Adrenal gland (tissue), 12 donors: ENCODE results near the gene GALNT10. TPM values are rescaled to one million over a fixed set of nuclear protein-coding genes. Genes with fewer than 3 reads are reported as not detected.

Experiments used
- DNase-seq, 7 donors: peaks; one replicate each; pipeline ENCODE4 v3.0.0-alpha.2; 2019 to 2020
- H3K27ac ChIP-seq, 5 donors: fragments of 200-600 bp; sonication (generic) in 4 of 5; 1 replicate in 3 of 5; 2 replicates in 2 of 5; pipeline versions ENCODE4 v1.5.1 to v1.8.0; 2016 to 2020; ENCODE audit warnings: mild to moderate bottlenecking in 1 of 5
- H3K27me3 ChIP-seq: fragments of 200-600 bp; 2 replicates; pipeline ENCODE4 v1.8.0; 2021
- H3K36me3 ChIP-seq, 2 donors: fragments of 200-600 bp; replicated peaks in 1 of 2; 1 replicate in 1 of 2; 2 replicates in 1 of 2; pipeline versions ENCODE4 v1.5.1 to v1.8.0; 2018 to 2022
- H3K4me1 ChIP-seq, 2 donors: fragments of 200-600 bp; replicated peaks in 1 of 2; 1 replicate in 1 of 2; 2 replicates in 1 of 2; pipeline versions ENCODE4 v1.5.1 to v1.8.0; 2018 to 2021
- H3K4me3 ChIP-seq, 4 donors: fragments of 200-600 bp; sonication (generic) in 3 of 4; one replicate each; pipeline ENCODE4 v1.5.1; 2016 to 2018
- H3K9me3 ChIP-seq, 3 donors: fragments of 200-600 bp; sonication (generic) in 1 of 3; replicated peaks in 1 of 3; 1 replicate in 2 of 3; 2 replicates in 1 of 3; pipeline versions ENCODE4 v1.5.1 to v1.8.0; 2016 to 2021
- POLR2A ChIP-seq, 2 donors: fragments of 450-650 bp; IDR thresholded peaks; one replicate each; pipeline ENCODE4 v1.6.1; 2017; ENCODE audit warnings: antibody characterized with exemption in 2 of 2, mild to moderate bottlenecking in 2 of 2, moderate library complexity in 1 of 2
- WGBS, 4 donors: extraction: QIAGEN DNeasy Blood & Tissue Kit in 2 of 4; methylation state at CpG; one replicate each; pipeline versions ENCODE4 v1.1.5 to v1.1.7; 2013 to 2017; 5-methylcytosine and 5-hydroxymethylcytosine counted together
- intact Hi-C, 2 donors: fragments of 100-400 bp; cut with DNase I; formaldehyde crosslinking; loops; one replicate each; pipeline versions ENCODE4 v1.14.1 to v1.15.0; 2022 to 2023
- polyA plus RNA-seq, 3 donors: library from polyadenylated mRNA; stranded (reverse); fragments of 200-250 nt in 2 of 3; fragments of 350-450 nt in 1 of 3; fragmentation: Illumina TruSeq in 1 of 3; extraction: RNeasy Lipid Tissue Mini Kit (QIAGEN cat#74804) in 1 of 3; gene quantifications; one replicate each; pipeline ENCODE4 v1.2.3, GENCODE V29; 2013 to 2014
- total RNA-seq, 9 donors: library from RNA; depleted of rRNA in 4 of 9; stranded (reverse); fragments of >200 nt in 4 of 9; fragments of 120-200 nt in 1 of 9; fragmentation: NEBNext Ultra II Directional in 1 of 9; extraction: Animal tissue kit (Norgen Biotek cat#: 25700) in 1 of 9; gene quantifications; one replicate each; pipeline versions ENCODE4 v1.1.0 to v1.2.4, GENCODE V29; 2013 to 2023
- TF ChIP-seq, protein P1 (sequence below), 6 experiments: fragments of 450-650 bp in 4 of 6; fragments of 200-600 bp in 2 of 6; sonication (generic) in 1 of 6; IDR thresholded peaks; 1 replicate in 5 of 6; 2 replicates in 1 of 6; pipeline versions ENCODE4 v1.5.1 to v1.8.0; 2016 to 2021; ENCODE audit warnings: antibody characterized with exemption in 6 of 6, mild to moderate bottlenecking in 2 of 6, moderate library complexity in 1 of 6
- donor health status: healthy with polysubstance abuse.
- donor health status: Bipolar disorder and iron deficiency.
- donor health status: DM: yes; HTN: yes; CAD: no.
- donor health status: DM: no; HTN: no; CAD: no.
- donor health status: DM: no; HTN: no; CAD: no.
- donor health status: DM: yes; HTN: yes; CAD: no.

GALNT10 gene
- total and polyA plus RNA-seq, 12 donors: 5.6 to 74.1 (median 43.4) TPM

DNA sequence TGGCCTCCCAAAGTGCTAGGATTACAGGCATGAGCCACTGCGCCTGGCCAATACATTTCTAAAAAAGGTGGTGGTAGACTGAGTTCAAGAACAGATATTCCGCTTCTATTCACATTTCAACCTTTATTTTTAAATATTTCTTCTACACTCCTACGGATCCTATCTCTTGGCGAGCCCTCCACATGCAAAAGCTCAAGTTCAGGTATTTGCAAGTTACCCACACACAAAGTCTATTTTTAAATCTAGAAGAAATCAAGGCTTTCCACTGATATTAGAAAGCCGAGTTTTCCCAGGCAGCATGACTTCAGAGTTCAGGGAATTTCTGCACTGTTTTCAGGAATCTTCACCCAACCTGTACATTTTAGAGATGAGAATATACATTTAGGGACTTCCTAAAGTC lies 153.9 kb downstream of the GALNT10 start:
- Histone ChIP-seq H3K27me3 (no peaks in the 10 kb centered on the region), H3K27ac (no peak overlapping the region), H3K36me3 (no peaks in the 10 kb centered on the region), H3K9me3 (no peaks in the 10 kb centered on the region), H3K4me1 (no peaks in the 10 kb centered on the region), H3K4me3 (no peak overlapping the region)
- intact Hi-C loops: no loop called here
- TF ChIP-seq POLR2A (IDR thresholded peaks at IDR 0.05): no peak
- 91 to 96% (median 95%) methylated on average over 5 of the region's 5 CpGs for WGBS, 4 donors
- DNase-seq: no peak

DNA sequence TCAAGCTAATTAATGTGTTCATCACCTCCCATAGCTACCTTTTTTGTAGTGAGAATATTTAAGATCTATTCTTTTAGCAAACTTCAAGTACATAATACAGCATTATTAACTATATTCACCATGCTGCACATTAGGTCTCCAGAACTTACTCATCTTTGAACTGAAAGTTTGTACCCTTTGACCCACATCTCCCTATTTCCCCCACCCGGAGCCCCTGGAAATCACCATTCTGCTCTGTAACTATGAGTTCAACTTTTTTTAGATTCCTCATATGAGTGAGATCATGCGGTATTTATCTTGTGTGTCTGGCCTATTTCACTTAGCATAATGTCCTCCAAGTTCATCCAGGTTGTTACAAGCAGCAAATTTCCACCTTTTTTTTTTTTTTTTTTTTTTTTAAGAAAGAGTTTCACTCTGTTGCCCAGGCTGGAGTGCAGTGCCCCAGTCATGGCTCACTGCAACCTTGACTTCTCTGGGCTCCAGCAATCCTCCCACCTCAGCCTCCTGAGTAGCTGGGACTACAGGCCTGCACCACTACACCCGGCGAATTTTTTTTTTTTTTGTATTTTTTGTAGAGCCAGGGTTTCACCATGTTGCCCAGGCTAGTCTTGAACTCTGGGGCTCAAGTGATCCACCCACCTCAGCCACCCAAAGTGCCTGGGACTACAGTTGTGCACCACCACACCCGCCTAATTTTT lies 154.9 kb downstream of the GALNT10 start:
- no peak for DNase-seq
- Histone ChIP-seq H3K9me3 (no peaks in the 10 kb centered on the region), H3K36me3 (no peaks in the 10 kb centered on the region), H3K4me1 (no peaks in the 10 kb centered on the region), H3K27me3 (no peaks in the 10 kb centered on the region), H3K4me3 (no peak overlapping the region), H3K27ac (no peak overlapping the region)
- WGBS, 4 donors: 91 to 93% (median 93%) methylated on average over 5 of the region's 5 CpGs
- TF ChIP-seq, protein P1, sequence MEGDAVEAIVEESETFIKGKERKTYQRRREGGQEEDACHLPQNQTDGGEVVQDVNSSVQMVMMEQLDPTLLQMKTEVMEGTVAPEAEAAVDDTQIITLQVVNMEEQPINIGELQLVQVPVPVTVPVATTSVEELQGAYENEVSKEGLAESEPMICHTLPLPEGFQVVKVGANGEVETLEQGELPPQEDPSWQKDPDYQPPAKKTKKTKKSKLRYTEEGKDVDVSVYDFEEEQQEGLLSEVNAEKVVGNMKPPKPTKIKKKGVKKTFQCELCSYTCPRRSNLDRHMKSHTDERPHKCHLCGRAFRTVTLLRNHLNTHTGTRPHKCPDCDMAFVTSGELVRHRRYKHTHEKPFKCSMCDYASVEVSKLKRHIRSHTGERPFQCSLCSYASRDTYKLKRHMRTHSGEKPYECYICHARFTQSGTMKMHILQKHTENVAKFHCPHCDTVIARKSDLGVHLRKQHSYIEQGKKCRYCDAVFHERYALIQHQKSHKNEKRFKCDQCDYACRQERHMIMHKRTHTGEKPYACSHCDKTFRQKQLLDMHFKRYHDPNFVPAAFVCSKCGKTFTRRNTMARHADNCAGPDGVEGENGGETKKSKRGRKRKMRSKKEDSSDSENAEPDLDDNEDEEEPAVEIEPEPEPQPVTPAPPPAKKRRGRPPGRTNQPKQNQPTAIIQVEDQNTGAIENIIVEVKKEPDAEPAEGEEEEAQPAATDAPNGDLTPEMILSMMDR (IDR thresholded peaks at IDR 0.05): no peak
- no peak for TF ChIP-seq POLR2A (IDR thresholded peaks at IDR 0.05)
- intact Hi-C loops: no loop called here

DNA sequence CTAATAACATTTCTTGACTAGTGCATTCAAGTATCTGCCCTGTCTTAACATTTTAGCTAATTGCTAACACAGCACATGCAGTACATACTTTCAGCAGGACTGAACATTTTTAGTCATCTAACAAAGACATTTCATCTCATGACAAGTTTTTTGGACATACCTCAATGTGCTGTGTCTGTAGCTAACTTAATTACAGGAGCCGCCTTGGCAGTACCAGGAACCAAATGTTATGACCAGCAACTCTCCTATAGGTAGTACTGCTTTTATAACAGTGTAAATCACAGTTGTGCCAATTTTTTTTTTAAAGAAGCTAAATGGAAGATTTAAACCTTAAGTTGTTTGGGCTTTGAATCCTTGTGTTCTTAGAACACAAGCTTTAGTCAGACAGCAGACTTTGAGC lies 155.9 kb downstream of the GALNT10 start:
- Histone ChIP-seq H3K36me3 (no peaks in the 10 kb centered on the region), H3K27me3 (no peaks in the 10 kb centered on the region), H3K4me1 (no peaks in the 10 kb centered on the region), H3K27ac (no peak overlapping the region), H3K4me3 (no peak overlapping the region), H3K9me3 (no peaks in the 10 kb centered on the region)
- TF ChIP-seq, protein P1 (IDR thresholded peaks at IDR 0.05): no peak
- TF ChIP-seq POLR2A (IDR thresholded peaks at IDR 0.05): no peak
- DNase-seq: no peak
- 88 to 96% (median 92%) methylated on average over 1 of the region's 1 CpG for WGBS, 4 donors
- intact Hi-C loops: no loop called here

DNA sequence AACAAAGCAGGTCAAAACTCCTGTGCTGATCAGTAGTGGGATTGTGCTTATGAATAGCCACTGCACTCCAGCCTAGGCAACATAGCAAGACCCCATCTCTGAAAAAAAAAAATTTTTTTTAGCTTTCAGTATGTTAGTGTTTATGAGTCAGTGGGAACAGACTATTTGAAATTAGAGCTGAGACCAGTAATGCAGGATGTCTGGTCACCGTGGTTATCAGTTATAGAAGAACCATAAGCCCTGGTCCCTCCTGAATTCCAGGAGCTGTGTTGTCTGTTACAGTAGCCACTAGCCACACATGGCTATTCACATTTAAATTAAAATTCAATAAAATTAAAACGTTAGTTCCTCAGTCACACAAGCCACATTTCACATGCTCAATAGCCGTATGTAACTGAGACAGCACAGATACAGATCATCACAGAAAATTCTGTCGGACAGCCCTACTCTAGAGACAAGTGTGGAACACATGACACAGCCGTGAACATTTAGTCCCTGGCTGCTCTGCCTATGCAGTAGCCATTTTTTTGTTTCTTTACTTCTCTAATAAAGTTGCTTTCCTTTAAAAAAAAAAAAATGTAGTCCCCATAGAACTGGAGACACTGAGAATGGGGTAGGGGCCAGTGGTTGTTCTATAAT lies 159.2 kb downstream of the GALNT10 start:
- no peak overlapping the region for H3K4me3 ChIP-seq
- H3K27ac ChIP-seq: no peak overlapping the region
- no peak for TF ChIP-seq POLR2A (IDR thresholded peaks at IDR 0.05)
- TF ChIP-seq, protein P1 (IDR thresholded peaks at IDR 0.05): no peak
- no peaks in the 10 kb centered on the region for H3K27me3 ChIP-seq
- H3K4me1 ChIP-seq: peaks cover 0 to 10% of the 10 kb centered on the region in 2 donors
- DNase-seq: no peak
- H3K36me3 ChIP-seq: no peaks in the 10 kb centered on the region
- intact Hi-C loops: no loop called here
- H3K9me3 ChIP-seq: no peaks in the 10 kb centered on the region
- WGBS, 4 donors: 88 to 96% (median 91%) methylated on average over 5 of the region's 5 CpGs

DNA sequence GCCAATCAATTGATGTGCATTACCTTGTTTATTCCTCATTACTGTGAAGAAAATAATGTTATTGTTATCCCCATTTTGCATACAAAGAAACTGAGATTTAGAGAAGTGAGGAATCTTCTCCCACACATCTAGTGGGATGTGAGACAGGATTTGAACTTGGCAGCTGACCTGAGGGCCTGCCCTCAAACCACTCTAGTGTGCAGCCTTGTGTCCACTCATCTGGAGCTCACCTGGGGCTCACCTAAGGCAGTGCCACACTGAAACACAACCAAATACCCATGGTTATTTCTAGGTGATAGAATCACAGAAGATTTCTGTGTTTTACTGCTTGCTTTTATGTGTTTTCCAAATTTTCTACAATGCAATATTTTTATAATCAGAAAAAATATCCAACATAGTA lies 160.6 kb downstream of the GALNT10 start:
- DNase-seq: no peak
- no peak overlapping the region for H3K4me3 ChIP-seq
- peaks cover 0 to 19% of the 10 kb centered on the region in 2 donors for H3K4me1 ChIP-seq
- no peak overlapping the region for H3K27ac ChIP-seq
- intact Hi-C loops: no loop called here
- H3K27me3 ChIP-seq: no peaks in the 10 kb centered on the region
- H3K36me3 ChIP-seq: no peaks in the 10 kb centered on the region
- H3K9me3 ChIP-seq: no peaks in the 10 kb centered on the region
- TF ChIP-seq POLR2A (IDR thresholded peaks at IDR 0.05): no peak
- TF ChIP-seq, protein P1 (IDR thresholded peaks at IDR 0.05): no peak
